WTC11 (cell line): ENCODE data around the gene SSBP2. TPM values are rescaled to one million over a fixed set of nuclear protein-coding genes. Genes with fewer than 3 reads are reported as not detected.

Experiments
- ATAC-seq: fragments of 200-7000 bp; cut with Tn5 transposase; 2 replicates; pipeline ENCODE4 v1.10.0; 2021; ENCODE audit warnings: mild to moderate bottlenecking, moderate library complexity
- CTCF ChIA-PET: fragments of 300-600 bp; sonication (Branson Sonifier 250); formaldehyde crosslinking; loops from one replicate; lab custom pipeline; 2021; ENCODE audit warnings: antibody characterized with exemption; lab: Charles Lee
- POLR2A ChIA-PET: fragments of 350-600 bp; sonication (Branson Sonifier 250); formaldehyde crosslinking; loops from one replicate; lab custom pipeline; 2021; ENCODE audit warnings: antibody characterized with exemption; lab: Charles Lee
- DNase-seq: peaks from one replicate; pipeline ENCODE4 v3.0.0; 2021; ENCODE audit warnings: low spot score
- H3K27ac Mint-ChIP-seq: 2 replicates; pipeline ENCODE4 v1.8.0; 2021; ENCODE audit warnings: mixed read lengths
- H3K27me3 Mint-ChIP-seq: 2 replicates; pipeline ENCODE4 v1.8.0; 2021; ENCODE audit warnings: low read depth, mild to moderate bottlenecking, moderate library complexity, mixed read lengths
- H3K36me3 Mint-ChIP-seq: 2 replicates; pipeline ENCODE4 v1.8.0; 2021; ENCODE audit warnings: mixed read lengths
- H3K4me1 Mint-ChIP-seq: 2 replicates; pipeline ENCODE4 v1.8.0; 2022; ENCODE audit warnings: mixed read lengths
- H3K4me3 Mint-ChIP-seq: 2 replicates; pipeline ENCODE4 v1.8.0; 2021; ENCODE audit warnings: mild to moderate bottlenecking, moderate library complexity, mixed read lengths
- H3K9me3 Mint-ChIP-seq: 2 replicates; pipeline ENCODE4 v1.8.0; 2021; ENCODE audit warnings: mixed read lengths
- AFF4 ChIP-seq: sonication (generic); formaldehyde crosslinking; IDR thresholded peaks from 2 replicates; pipeline ENCODE4 v1.8.1; 2023; ENCODE audit warnings: mild to moderate bottlenecking, missing genetic modification reagents, borderline replicate concordance
- AR ChIP-seq: fragments of 250-450 bp; sonication (Bioruptor Pico); IDR thresholded peaks from 2 replicates; pipeline ENCODE4 v1.9.0; 2021; ENCODE audit warnings: mild to moderate bottlenecking
- CREM ChIP-seq: sonication (generic); formaldehyde crosslinking; IDR thresholded peaks from 2 replicates; pipeline ENCODE4 v1.8.1; 2022; ENCODE audit warnings: mild to moderate bottlenecking, missing genetic modification reagents, moderate library complexity
- ERG ChIP-seq: fragments of 250-450 bp; sonication (Bioruptor Pico); IDR thresholded peaks from 2 replicates; pipeline ENCODE4 v1.8.0; 2021; ENCODE audit warnings: mild to moderate bottlenecking
- FOXP1 ChIP-seq: sonication (generic); formaldehyde crosslinking; IDR thresholded peaks from 2 replicates; pipeline ENCODE4 v1.8.0; 2022; ENCODE audit warnings: missing genetic modification reagents, mild to moderate bottlenecking, moderate library complexity, borderline replicate concordance
- IRF1 ChIP-seq: sonication (generic); formaldehyde crosslinking; IDR thresholded peaks from 2 replicates; pipeline ENCODE4 v1.8.0; 2023; ENCODE audit warnings: missing genetic modification reagents
- MXD4 ChIP-seq: fragments of 250-450 bp; sonication (Bioruptor Pico); IDR thresholded peaks from 2 replicates; pipeline ENCODE4 v1.8.0; 2021; ENCODE audit warnings: mild to moderate bottlenecking, moderate library complexity, borderline replicate concordance
- NFE2L1 ChIP-seq: sonication (generic); formaldehyde crosslinking; IDR thresholded peaks from 2 replicates; pipeline ENCODE4 v1.8.1; 2023; ENCODE audit warnings: missing genetic modification reagents
- NR1H2 ChIP-seq: sonication (generic); formaldehyde crosslinking; IDR thresholded peaks from 2 replicates; pipeline ENCODE4 v1.9.0; 2021; ENCODE audit warnings: mild to moderate bottlenecking, moderate library complexity, missing genetic modification reagents
- NR3C1 ChIP-seq: sonication (generic); formaldehyde crosslinking; conservative IDR thresholded peaks from 2 replicates; pipeline ENCODE4 v1.8.1; 2023; ENCODE audit warnings: low read depth, mild to moderate bottlenecking, missing genetic modification reagents
- PREB ChIP-seq: sonication (generic); formaldehyde crosslinking; IDR thresholded peaks from 2 replicates; pipeline ENCODE4 v1.8.1; 2022; ENCODE audit warnings: mild to moderate bottlenecking, missing genetic modification reagents, moderate library complexity, borderline replicate concordance
- SMAD3 ChIP-seq: sonication (generic); formaldehyde crosslinking; IDR thresholded peaks from 2 replicates; pipeline ENCODE4 v1.8.0; 2022; ENCODE audit warnings: missing genetic modification reagents, mild to moderate bottlenecking, borderline replicate concordance
- SOX15 ChIP-seq: fragments of 250-450 bp; sonication (Bioruptor Pico); IDR thresholded peaks from 2 replicates; pipeline ENCODE4 v1.9.0; 2021; ENCODE audit warnings: mild to moderate bottlenecking
- STAT6 ChIP-seq: sonication (generic); formaldehyde crosslinking; conservative IDR thresholded peaks from 2 replicates; pipeline ENCODE4 v1.8.1; 2023; ENCODE audit warnings: mild to moderate bottlenecking, low read depth, missing genetic modification reagents, moderate library complexity
- TCF7 ChIP-seq: sonication (generic); formaldehyde crosslinking; IDR thresholded peaks from 2 replicates; pipeline ENCODE4 v1.8.0; 2022; ENCODE audit warnings: mild to moderate bottlenecking, low read depth, missing genetic modification reagents, moderate library complexity
- USF2 ChIP-seq: sonication (generic); formaldehyde crosslinking; IDR thresholded peaks from 2 replicates; pipeline ENCODE4 v1.8.1; 2023; ENCODE audit warnings: mild to moderate bottlenecking, missing genetic modification reagents, moderate library complexity
- ZMAT4 ChIP-seq: fragments of 250-450 bp; sonication (Bioruptor Pico); IDR thresholded peaks from 2 replicates; pipeline ENCODE4 v1.9.0; 2021; ENCODE audit warnings: mild to moderate bottlenecking
- ZNF512 ChIP-seq: sonication (generic); formaldehyde crosslinking; IDR thresholded peaks from 2 replicates; pipeline ENCODE4 v1.8.1; 2022; ENCODE audit warnings: missing genetic modification reagents, borderline replicate concordance
- total RNA-seq: library from RNA; stranded (reverse); gene quantifications from 3 replicates; pipeline ENCODE4 v1.2.3, GENCODE V29; 2021

SSBP2 gene
- total RNA-seq, 1 experiment from 2014 or later, result 24.9 TPM

GRCh38 chr5:81420039-81420667 is 330.7 kb downstream of the SSBP2 start:
- TF ChIP-seq NFE2L1 (no peak), CREM (CRISPR knock-in tag) (no peak), ZMAT4 (CRISPR knock-in tag) (no peak), ZNF512 (CRISPR knock-in tag) (no peak), ERG (no peak), SMAD3 (CRISPR knock-in tag) (no peak), FOXP1 (no peak), NR3C1 (CRISPR knock-in tag) (no peak), MXD4 (no peak), STAT6 (CRISPR knock-in tag) (no peak), TCF7 (CRISPR knock-in tag) (no peak), AFF4 (no peak), NR1H2 (CRISPR knock-in tag) (no peak), USF2 (CRISPR knock-in tag) (no peak), AR (no peak), SOX15 (CRISPR knock-in tag) (no peak), PREB (CRISPR knock-in tag) (no peak), IRF1 (CRISPR knock-in tag) (no peak)
- DNase-seq (no peak), ATAC-seq (no peak)
- Mint-ChIP-seq H3K4me1 (0 out of 2 replicates have a peak, but pooled peaks cover 3% of the 10 kb centered on the region), H3K36me3 (no peaks in the 10 kb centered on the region), H3K27ac (no peak overlapping the region), H3K4me3 (no peak overlapping the region), H3K9me3 (no peaks in the 10 kb centered on the region), H3K27me3 (no peaks in the 10 kb centered on the region)
- ChIA-PET POLR2A (no interaction called here), CTCF (no interaction called here)
